GM21360 (cell line): ENCODE results near the gene RNU1-2.
"Not testable (repeated sequence)": the region's sequence is repeated elsewhere in the genome, so short reads cannot be mapped to it uniquely, and the experiment has no call there.

Experiments used
- ATAC-seq: cut with Tn5 transposase; IDR thresholded peaks from one replicate; pipeline ENCODE4 v1.9.1; 2021; ENCODE audit warnings: mild to moderate bottlenecking, moderate library complexity; ENCODE audit not compliant: unreplicated experiment

Gene RNU1-2

GRCh38 chr1:16888860-16889816 lies 6.6 kb upstream of the RNU1-2 start:
- ATAC-seq: no peak

DNA sequence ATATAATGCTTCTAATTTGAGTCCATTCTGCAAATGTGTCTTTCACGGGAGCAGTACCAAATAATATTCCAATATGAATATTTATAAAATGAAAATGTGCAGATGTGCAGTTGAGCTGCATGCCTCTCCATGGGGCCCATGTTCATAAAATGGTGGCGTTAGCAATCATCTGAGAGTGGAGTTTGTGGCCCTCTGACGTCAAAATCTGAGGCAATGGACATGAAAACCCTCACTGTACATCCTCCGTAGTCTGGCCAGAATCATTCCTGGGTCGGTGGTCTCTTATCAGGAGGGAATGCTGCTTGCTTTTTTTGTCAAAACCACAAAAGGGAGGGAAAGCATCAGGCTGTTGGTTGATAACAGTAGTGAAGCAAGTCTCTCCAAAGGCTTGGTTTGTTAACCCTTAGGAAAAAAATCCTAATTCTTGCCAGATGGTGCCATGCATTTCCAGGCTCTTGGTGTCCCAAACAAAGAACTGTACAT lies 5.2 kb upstream of the RNU1-2 start:
- ATAC-seq: not testable (repeated sequence)

DNA sequence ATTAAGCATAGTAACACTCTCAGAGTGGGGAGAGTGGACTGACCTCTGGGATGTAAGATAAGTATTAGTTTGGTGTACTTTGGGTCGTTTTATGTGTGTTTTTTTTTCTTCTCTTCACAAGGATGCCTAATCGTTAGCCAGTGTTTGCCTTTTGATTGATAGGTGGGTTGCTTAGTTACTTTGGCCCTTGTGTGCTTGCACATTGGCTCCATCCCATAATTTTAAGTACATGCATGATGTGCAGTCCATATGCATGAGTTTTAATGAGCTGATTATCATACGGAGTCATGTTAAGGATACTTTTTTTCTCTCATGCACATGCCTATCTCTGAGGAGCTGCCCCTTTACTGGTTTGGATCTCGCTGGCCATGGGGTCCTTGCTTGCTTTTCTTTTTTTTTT lies 4.7 kb upstream of the RNU1-2 start:
- ATAC-seq: not testable (repeated sequence)

DNA sequence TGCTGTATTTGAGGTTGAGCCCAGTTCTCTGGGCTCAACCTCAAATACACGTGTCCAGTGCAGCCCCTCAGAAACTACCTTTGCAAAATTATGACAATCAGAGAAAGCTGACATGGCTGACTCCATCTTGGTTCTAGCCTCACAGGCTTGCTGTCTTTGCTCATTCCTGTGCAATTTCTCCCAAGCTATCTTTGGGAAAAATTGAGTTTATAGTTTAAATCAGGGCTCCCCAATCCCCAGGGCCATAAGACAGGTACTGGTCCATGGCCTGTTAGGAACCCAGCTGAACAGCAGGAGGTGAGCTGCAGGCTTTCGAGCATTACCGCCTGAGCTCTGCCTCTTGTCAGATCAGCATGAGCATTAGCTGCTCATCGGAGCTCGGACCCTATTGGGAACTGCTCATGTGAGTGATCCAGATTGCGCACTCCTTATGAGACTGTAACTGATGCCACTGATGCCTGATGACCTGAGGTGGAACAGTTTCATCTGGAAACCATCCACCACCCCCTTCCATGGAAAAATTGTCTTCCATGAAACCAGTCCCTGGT lies 2.7 kb upstream of the RNU1-2 start:
- not testable (repeated sequence) for ATAC-seq

GRCh38 chr1:16893796-16894195 lies 2.0 kb upstream of the RNU1-2 start:
- not testable (repeated sequence) for ATAC-seq

DNA sequence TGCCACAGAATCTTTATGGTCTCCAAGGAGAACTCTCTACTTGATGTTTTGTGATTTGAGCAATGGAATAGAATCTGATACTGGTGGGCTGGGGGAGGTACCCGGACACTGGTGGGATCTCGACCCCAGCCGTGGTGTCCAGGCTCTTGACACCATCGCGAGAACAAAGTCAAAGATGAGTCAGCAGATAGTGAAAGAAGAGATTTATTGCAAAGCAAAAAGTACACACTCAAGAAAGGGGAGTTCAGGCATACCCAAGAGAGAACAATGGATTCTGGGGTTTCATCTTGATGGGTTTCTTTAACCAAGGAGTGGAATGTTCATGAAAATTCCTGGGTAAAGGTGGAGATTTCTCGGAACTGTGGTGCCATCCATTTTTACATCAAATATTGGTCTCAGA lies 1.4 kb upstream of the RNU1-2 start:
- ATAC-seq: not testable (repeated sequence)

- ATAC-seq: not testable (repeated sequence)
Observed at GRCh38 chr1:16895233-16895597, 565 bp upstream of the RNU1-2 start.

DNA sequence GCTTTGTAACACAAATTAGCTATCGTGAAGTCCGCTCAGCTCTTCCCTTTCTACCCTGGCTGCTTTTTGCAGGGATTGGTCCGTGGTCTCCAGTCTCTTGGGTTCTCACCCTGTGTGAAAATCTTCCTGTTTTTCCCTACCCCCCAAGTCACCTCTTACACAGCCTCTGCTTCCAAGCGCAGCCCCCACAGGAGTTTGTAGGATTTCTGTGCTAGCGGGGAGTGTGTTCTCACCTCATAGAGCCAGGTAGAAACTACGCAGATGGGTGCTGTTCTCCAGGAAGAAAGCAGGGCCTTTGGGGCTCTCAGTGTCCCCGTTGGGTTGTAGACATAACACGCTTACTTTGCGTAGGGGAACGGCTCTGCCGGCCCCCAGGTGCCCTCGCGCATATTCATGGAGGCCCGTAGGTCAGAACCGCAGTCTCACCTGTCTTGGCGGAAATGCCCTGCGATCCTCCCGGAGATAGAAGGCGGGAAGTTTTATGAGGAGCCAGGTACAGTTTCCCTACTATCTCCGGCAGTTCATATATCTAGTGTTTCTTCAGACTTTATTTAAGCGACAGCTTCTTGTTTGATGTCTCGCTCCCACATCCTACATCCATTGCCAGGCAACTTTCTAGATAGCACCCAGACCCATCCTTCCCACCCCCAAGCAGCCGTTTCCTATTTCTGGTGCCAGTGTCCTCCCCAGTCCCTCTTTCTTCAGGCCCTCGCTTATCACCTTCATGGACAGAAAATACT lies 706 bp downstream of the RNU1-2 start:
- ATAC-seq: not testable (repeated sequence)

DNA sequence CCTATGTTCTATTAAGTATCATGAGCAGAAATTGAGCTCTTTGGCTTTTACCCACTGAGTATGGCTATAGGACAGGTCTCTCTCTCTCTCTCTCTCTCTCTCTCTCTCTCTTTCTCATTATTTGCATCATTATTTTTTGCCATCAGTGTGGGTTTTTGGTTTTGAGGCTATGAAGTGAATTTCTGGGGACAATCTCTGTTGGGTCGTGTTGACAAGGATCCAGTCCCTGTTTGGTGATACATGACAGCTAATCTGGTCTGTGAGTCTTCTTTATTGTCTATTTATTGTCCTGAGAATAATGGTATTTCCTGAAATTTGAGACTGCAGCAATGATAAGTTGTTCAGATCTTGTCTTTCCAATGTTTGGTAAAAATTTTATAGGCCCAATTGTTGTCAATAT lies 1.9 kb downstream of the RNU1-2 start:
- ATAC-seq: not testable (repeated sequence)

GRCh38 chr1:16898298-16898697 lies 2.5 kb downstream of the RNU1-2 start:
- not testable (repeated sequence) for ATAC-seq

- ATAC-seq: not testable (repeated sequence)
Observed at GRCh38 chr1:16899020-16899419, 3.2 kb downstream of the RNU1-2 start.

DNA sequence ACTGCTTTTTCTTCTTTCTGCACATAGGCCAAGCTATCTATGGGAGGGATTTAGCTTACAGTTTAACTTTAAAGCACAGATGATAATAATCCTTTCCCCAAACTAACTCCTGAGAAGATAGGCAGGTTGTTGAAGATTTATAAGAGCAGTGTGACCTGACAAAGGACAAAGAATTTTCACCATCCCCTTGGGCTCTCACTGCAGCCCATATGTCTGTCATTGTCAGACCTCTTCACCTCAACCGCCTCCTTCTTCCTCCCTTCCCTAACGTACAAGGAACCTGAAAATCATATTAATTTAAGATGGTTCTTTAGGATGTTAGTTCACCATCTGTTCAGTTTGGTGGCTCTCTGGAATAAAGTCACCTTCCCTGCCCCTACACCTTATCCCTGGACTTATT lies 5.0 kb downstream of the RNU1-2 start:
- no peak for ATAC-seq

GRCh38 chr1:16901371-16901770 lies 5.6 kb downstream of the RNU1-2 start:
- not testable (repeated sequence) for ATAC-seq

- ATAC-seq: no peak
Observed at GRCh38 chr1:16903054-16903453, 7.3 kb downstream of the RNU1-2 start.

GRCh38 chr1:16903458-16903796 lies 7.6 kb downstream of the RNU1-2 start:
- no peak for ATAC-seq

GRCh38 chr1:16904560-16905109 lies 8.9 kb downstream of the RNU1-2 start:
- peak; percentile 88 for ATAC-seq

GRCh38 chr1:16905110-16905867 lies 9.5 kb downstream of the RNU1-2 start:
- peak; percentile 58 for ATAC-seq

DNA sequence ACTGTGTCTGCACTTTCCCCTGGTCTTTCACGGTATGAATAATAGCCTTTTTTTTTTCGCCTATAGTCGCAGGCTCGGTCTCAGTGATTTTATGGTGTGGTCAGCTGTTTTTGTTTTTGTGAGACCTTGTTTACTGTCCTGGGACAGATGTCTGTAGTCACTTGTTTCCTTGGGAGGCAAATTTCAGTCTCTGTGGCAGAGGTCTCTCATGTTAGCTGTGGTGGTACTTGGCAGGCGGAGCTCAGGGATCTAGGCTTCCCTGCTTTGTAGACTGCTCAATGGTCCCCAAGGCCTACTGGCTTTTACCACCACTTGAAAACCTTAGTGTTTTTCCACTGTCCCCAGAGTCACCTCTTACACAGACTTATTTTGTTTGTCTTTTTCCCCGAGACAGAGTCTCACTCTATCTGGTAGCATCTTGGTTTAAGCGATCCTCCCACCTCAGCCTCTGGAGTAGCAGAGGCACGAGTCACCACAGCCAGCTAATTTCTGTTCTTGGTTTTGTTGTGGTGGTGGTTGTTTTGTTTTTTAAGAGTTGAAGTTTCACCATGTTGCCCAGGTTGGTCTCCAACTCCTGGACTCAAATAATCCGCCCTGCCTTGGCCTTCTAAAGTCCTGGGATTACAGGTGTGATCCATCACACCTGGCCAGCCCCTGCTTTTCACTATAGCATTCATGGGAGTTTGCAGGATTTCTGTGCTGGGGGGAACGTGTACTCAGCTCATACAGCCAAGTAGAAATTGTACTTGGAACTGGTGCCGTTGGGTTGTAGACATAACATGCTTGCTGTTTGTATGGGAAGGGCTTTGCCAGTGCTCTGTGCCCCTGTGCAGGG lies 10.3 kb downstream of the RNU1-2 start:
- ATAC-seq: no peak

GRCh38 chr1:16906873-16907272 lies 11.1 kb downstream of the RNU1-2 start:
- no peak for ATAC-seq
